Neural cell (in vitro differentiated cells): Measurements from ENCODE around the gene TNKS1BP1. TPM values are rescaled to one million over a fixed set of nuclear protein-coding genes. Genes with fewer than 3 reads are reported as not detected.

ENCODE experiments used
- H2AFZ ChIP-seq: fragments of 200-600, 300-800 bp; sonication (generic), shearing (Covaris generic); 2 replicates; pipeline ENCODE4 v1.6.0; 2014; ENCODE audit warnings: low read depth, mild to moderate bottlenecking, antibody characterized with exemption, low read length, moderate library complexity
- H3F3A ChIP-seq: fragments of 200-600 bp; shearing (Covaris generic); 2 replicates; pipeline ENCODE4 v1.6.1; 2016; ENCODE audit warnings: mild to moderate bottlenecking, moderate library complexity, mixed read lengths, antibody characterized with exemption, low read length; ENCODE audit not compliant: insufficient read depth, poor library complexity, severe bottlenecking
- H3K27ac ChIP-seq: fragments of 200-600, 300-800 bp; sonication (generic), shearing (Covaris generic); 2 replicates; pipeline ENCODE4 v1.5.1; 2014; ENCODE audit warnings: mild to moderate bottlenecking, low read length, moderate library complexity
- H3K27me3 ChIP-seq: fragments of 300-800, 200-600 bp; sonication (generic), shearing (Covaris generic); 2 replicates; pipeline ENCODE4 v1.6.0; 2014; ENCODE audit warnings: mild to moderate bottlenecking, low read depth, low read length, moderate library complexity; ENCODE audit not compliant: insufficient read depth
- H3K36me3 ChIP-seq: fragments of 300-800, 200-600 bp; sonication (generic), shearing (Covaris generic); 2 replicates; pipeline ENCODE4 v1.5.1; 2014; ENCODE audit warnings: mild to moderate bottlenecking, antibody characterized with exemption, low read length, moderate library complexity; ENCODE audit not compliant: insufficient read depth
- H3K4me2 ChIP-seq: fragments of 300-800, 200-600 bp; sonication (generic), shearing (Covaris generic); 2 replicates; pipeline ENCODE4 v1.6.0; 2014; ENCODE audit warnings: mild to moderate bottlenecking, low read length
- H3K4me3 ChIP-seq: fragments of 300-800, 200-600 bp; sonication (generic), shearing (Covaris generic); 2 replicates; pipeline ENCODE4 v1.5.1; 2014; ENCODE audit warnings: mild to moderate bottlenecking, low read length, moderate library complexity
- H3K79me2 ChIP-seq: fragments of 200-600 bp; shearing (Covaris generic); replicated peaks from 2 replicates; pipeline ENCODE4 v1.6.0; 2014; ENCODE audit warnings: mild to moderate bottlenecking, low read length, moderate library complexity; ENCODE audit not compliant: insufficient read depth
- H3K9ac ChIP-seq: fragments of 300-800, 200-600 bp; sonication (generic), shearing (Covaris generic); 2 replicates; pipeline ENCODE4 v1.6.1; 2016; ENCODE audit warnings: mild to moderate bottlenecking, low read length, mixed read lengths
- H3K9me2 ChIP-seq: fragments of 200-600 bp; shearing (Covaris generic); 2 replicates; pipeline ENCODE4 v1.6.1; 2016; ENCODE audit warnings: mild to moderate bottlenecking, low read length, mixed read lengths; ENCODE audit not compliant: insufficient read depth
- H3K9me3 ChIP-seq: fragments of 200-600, 300-800 bp; sonication (generic), shearing (Covaris generic); 2 replicates; pipeline ENCODE4 v1.6.1; 2016; ENCODE audit warnings: mild to moderate bottlenecking, mixed run types, low read length, moderate library complexity, mixed read lengths
- H4K20me1 ChIP-seq: fragments of 200-600 bp; shearing (Covaris generic); 2 replicates; pipeline ENCODE4 v1.6.1; 2016; ENCODE audit warnings: mild to moderate bottlenecking, mixed run types; ENCODE audit not compliant: insufficient read depth
- CTCF ChIP-seq: fragments of 450-650 bp; IDR thresholded peaks from 2 replicates; pipeline ENCODE4 v1.5.1; 2014; ENCODE audit warnings: antibody characterized with exemption, mild to moderate bottlenecking, moderate library complexity; ENCODE audit not compliant: poor library complexity, severe bottlenecking
- EP300 ChIP-seq: fragments of 450-650 bp; conservative IDR thresholded peaks from 2 replicates; pipeline ENCODE4 v1.6.1; 2014; ENCODE audit warnings: antibody characterized with exemption, mild to moderate bottlenecking, moderate library complexity; ENCODE audit not compliant: poor library complexity, severe bottlenecking
- EZH2 ChIP-seq: fragments of 200-600, 300-800 bp; shearing (Covaris generic), sonication (generic); IDR thresholded peaks from 2 replicates; pipeline ENCODE4 v1.6.1; 2014; ENCODE audit warnings: antibody characterized with exemption, low read length, borderline replicate concordance, mild to moderate bottlenecking; ENCODE audit not compliant: insufficient read depth, poor library complexity, severe bottlenecking
- MXI1 ChIP-seq: fragments of 450-650 bp; conservative IDR thresholded peaks from 2 replicates; pipeline ENCODE4 v1.6.1; 2014; ENCODE audit warnings: antibody characterized with exemption, mild to moderate bottlenecking; ENCODE audit not compliant: poor library complexity, severe bottlenecking
- POLR2AphosphoS5 ChIP-seq: IDR thresholded peaks from 2 replicates; pipeline ENCODE4 v1.6.1; 2012
- RAD21 ChIP-seq: fragments of 450-650 bp; conservative IDR thresholded peaks from 2 replicates; pipeline ENCODE4 v1.6.1; 2014; ENCODE audit warnings: antibody characterized with exemption, mild to moderate bottlenecking, moderate library complexity
- REST ChIP-seq: IDR thresholded peaks from 2 replicates; pipeline ENCODE4 v1.6.1; 2012; ENCODE audit warnings: borderline replicate concordance
- SMC3 ChIP-seq: fragments of 450-650 bp; conservative IDR thresholded peaks from 2 replicates; pipeline ENCODE4 v1.6.1; 2014; ENCODE audit warnings: antibody characterized with exemption, mild to moderate bottlenecking, moderate library complexity; ENCODE audit not compliant: poor library complexity
- TAF1 ChIP-seq: IDR thresholded peaks from 2 replicates; pipeline ENCODE4 v1.6.1; 2012; ENCODE audit warnings: low read depth
- polyA plus RNA-seq: library from polyadenylated mRNA; depleted of rRNA; stranded (reverse); fragments of >200 nt; gene quantifications from 2 replicates; pipeline ENCODE4 v1.2.3, GENCODE V29; 2014

TNKS1BP1 gene
- polyA plus RNA-seq, 1 donor from 2014 or later: 8.9 TPM

- no peak overlapping the region for H2AFZ ChIP-seq
- H3K27me3 ChIP-seq: no peaks in the 10 kb centered on the region
- no peaks in the 10 kb centered on the region for H3K9me2 ChIP-seq
- no peak overlapping the region for H3K27ac ChIP-seq
- no peaks in the 10 kb centered on the region for H4K20me1 ChIP-seq
- H3K9me3 ChIP-seq: no peaks in the 10 kb centered on the region
- no peak for TF ChIP-seq TAF1
- TF ChIP-seq SMC3: no peak
- no peak for TF ChIP-seq MXI1
- no peak for TF ChIP-seq REST
- H3K9ac ChIP-seq: no peak overlapping the region
- no peak overlapping the region for H3K4me2 ChIP-seq
- no peaks in the 10 kb centered on the region for H3K79me2 ChIP-seq
- H3K4me3 ChIP-seq: no peak overlapping the region
- no peaks in the 10 kb centered on the region for H3F3A ChIP-seq
- H3K36me3 ChIP-seq: no peaks in the 10 kb centered on the region
These were observed 21.3 kb downstream of the TNKS1BP1 start for GRCh38 chr11:57303280-57303989.

GRCh38 chr11:57302489-57302888, 22.3 kb downstream of the TNKS1BP1 start:
- Histone ChIP-seq H3K9me3 (no peaks in the 10 kb centered on the region), H3K27ac (no peak overlapping the region), H3K4me2 (no peak overlapping the region), H3K79me2 (no peaks in the 10 kb centered on the region), H2AFZ (no peak overlapping the region), H4K20me1 (no peaks in the 10 kb centered on the region), H3K4me3 (no peak overlapping the region), H3K27me3 (no peaks in the 10 kb centered on the region), H3K36me3 (peaks cover 6% of the 10 kb centered on the region), H3K9ac (no peak overlapping the region), H3F3A (no peaks in the 10 kb centered on the region), H3K9me2 (no peaks in the 10 kb centered on the region)
- TF ChIP-seq CTCF (no peak), POLR2AphosphoS5 (no peak), REST (no peak), SMC3 (no peak), TAF1 (no peak), MXI1 (no peak), EP300 (no peak), RAD21 (no peak), EZH2 (no peak)
